Neural cell (in vitro differentiated cells): Measurements from ENCODE around the gene ZNF653.

Source experiments
- RAD21 ChIP-seq: fragments of 450-650 bp; conservative IDR thresholded peaks from 2 replicates; pipeline ENCODE4 v1.6.1; 2014; ENCODE audit warnings: antibody characterized with exemption, mild to moderate bottlenecking, moderate library complexity
- REST ChIP-seq: IDR thresholded peaks from 2 replicates; pipeline ENCODE4 v1.6.1; 2012; ENCODE audit warnings: borderline replicate concordance
- TF ChIP-seq, protein P1 (sequence below): fragments of 450-650 bp; IDR thresholded peaks from 2 replicates; pipeline ENCODE4 v1.5.1; 2014; ENCODE audit warnings: antibody characterized with exemption, mild to moderate bottlenecking, moderate library complexity; ENCODE audit not compliant: poor library complexity, severe bottlenecking

GRCh38 chr19:11478167-11479089 lies 27.2 kb downstream of the ZNF653 start:
- TF ChIP-seq, protein P1, sequence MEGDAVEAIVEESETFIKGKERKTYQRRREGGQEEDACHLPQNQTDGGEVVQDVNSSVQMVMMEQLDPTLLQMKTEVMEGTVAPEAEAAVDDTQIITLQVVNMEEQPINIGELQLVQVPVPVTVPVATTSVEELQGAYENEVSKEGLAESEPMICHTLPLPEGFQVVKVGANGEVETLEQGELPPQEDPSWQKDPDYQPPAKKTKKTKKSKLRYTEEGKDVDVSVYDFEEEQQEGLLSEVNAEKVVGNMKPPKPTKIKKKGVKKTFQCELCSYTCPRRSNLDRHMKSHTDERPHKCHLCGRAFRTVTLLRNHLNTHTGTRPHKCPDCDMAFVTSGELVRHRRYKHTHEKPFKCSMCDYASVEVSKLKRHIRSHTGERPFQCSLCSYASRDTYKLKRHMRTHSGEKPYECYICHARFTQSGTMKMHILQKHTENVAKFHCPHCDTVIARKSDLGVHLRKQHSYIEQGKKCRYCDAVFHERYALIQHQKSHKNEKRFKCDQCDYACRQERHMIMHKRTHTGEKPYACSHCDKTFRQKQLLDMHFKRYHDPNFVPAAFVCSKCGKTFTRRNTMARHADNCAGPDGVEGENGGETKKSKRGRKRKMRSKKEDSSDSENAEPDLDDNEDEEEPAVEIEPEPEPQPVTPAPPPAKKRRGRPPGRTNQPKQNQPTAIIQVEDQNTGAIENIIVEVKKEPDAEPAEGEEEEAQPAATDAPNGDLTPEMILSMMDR: no peak
- TF ChIP-seq RAD21: no peak
- TF ChIP-seq REST: no peak
